ENCODE data around the gene CACNA2D3. TPM values are rescaled to one million over a fixed set of nuclear protein-coding genes. Genes with fewer than 3 reads are reported as not detected.
"Not testable (repeated sequence)": the region's sequence is repeated elsewhere in the genome, so short reads cannot be mapped to it uniquely, and the experiment has no call there.

The CACNA2D3 gene
- total RNA-seq, 1 experiment from 2014 or later, result 0.59 TPM

- H3K9me3 ChIP-seq (ENCODE audit: insufficient read depth, low read depth), result no peaks in the 10 kb centered on the region
- POLR2A ChIA-PET (ENCODE audit: unreplicated experiment), result no interaction called here
- no TSS peak for BruUV-seq (replicated peaks)
These were observed 511.2 kb downstream of the CACNA2D3 start for GRCh38 chr3:54633444-54634121.

DNA sequence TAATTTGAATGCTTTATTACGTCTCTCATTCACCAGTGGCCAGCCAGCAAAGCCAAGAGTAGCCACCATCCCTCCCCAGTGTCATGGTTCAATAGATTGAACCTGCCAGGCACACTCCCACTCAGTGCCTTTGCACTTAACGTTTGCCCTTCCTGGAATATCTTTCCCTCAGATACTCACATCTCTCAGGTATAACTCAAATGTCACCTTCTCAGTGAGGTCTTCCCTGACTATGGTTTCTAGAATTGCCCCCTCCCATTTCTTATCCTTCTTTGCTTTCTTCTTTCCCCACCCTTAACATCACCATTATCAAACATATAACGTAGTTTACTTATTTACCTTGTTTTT lies 511.7 kb downstream of the CACNA2D3 start:
- TF ChIP-seq, protein P1, sequence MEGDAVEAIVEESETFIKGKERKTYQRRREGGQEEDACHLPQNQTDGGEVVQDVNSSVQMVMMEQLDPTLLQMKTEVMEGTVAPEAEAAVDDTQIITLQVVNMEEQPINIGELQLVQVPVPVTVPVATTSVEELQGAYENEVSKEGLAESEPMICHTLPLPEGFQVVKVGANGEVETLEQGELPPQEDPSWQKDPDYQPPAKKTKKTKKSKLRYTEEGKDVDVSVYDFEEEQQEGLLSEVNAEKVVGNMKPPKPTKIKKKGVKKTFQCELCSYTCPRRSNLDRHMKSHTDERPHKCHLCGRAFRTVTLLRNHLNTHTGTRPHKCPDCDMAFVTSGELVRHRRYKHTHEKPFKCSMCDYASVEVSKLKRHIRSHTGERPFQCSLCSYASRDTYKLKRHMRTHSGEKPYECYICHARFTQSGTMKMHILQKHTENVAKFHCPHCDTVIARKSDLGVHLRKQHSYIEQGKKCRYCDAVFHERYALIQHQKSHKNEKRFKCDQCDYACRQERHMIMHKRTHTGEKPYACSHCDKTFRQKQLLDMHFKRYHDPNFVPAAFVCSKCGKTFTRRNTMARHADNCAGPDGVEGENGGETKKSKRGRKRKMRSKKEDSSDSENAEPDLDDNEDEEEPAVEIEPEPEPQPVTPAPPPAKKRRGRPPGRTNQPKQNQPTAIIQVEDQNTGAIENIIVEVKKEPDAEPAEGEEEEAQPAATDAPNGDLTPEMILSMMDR (conservative IDR thresholded peaks at IDR 0.05), result no peak
- TF ChIP-seq EZH2 (IDR thresholded peaks at IDR 0.05; ENCODE audit: low read depth), result no peak
- intact Hi-C loops (cut with micrococcal nuclease; ENCODE audit: unreplicated experiment), result no loop called here
- BruUV-seq (replicated peaks), result no TSS peak

More at GRCh38 chr3:54633444-54634121, 511.2 kb downstream of the CACNA2D3 start:
- no peak for TF ChIP-seq EZH2 (IDR thresholded peaks at IDR 0.05; ENCODE audit: low read depth)
- TF ChIP-seq, protein P1 (conservative IDR thresholded peaks at IDR 0.05), result no peak
- CTCF ChIA-PET, result no interaction called here
- Histone ChIP-seq H2AFZ (no peak overlapping the region), H3F3A (ENCODE audit: insufficient read depth, low read depth) (no peaks in the 10 kb centered on the region), H3K36me3 (ENCODE audit: low read depth) (no peaks in the 10 kb centered on the region), H4K20me1 (ENCODE audit: insufficient read depth) (no peaks in the 10 kb centered on the region), H3K4me1 (replicated peaks; ENCODE audit: insufficient read depth) (no peaks in the 10 kb centered on the region), H3K4me3 (no peak overlapping the region), H3K9me2 (ENCODE audit: insufficient read depth) (no peaks in the 10 kb centered on the region), H3K4me2 (no peak overlapping the region), H3K27ac (no peak overlapping the region), H3K79me2 (ENCODE audit: low read depth) (no peaks in the 10 kb centered on the region), H3K27me3 (ENCODE audit: insufficient read depth, low read depth) (peaks cover 44% of the 10 kb centered on the region)
- no peak for DNase-seq
- intact Hi-C loops (cut with micrococcal nuclease; ENCODE audit: unreplicated experiment), result no loop called here

GRCh38 chr3:54639790-54640372 lies 517.5 kb downstream of the CACNA2D3 start:
- H3K4me1 ChIP-seq (replicated peaks; ENCODE audit: insufficient read depth); DNase-seq; BruUV-seq (replicated peaks); H3F3A ChIP-seq (ENCODE audit: insufficient read depth, low read depth); H3K36me3 ChIP-seq (ENCODE audit: low read depth); CTCF ChIA-PET; POLR2A ChIA-PET (ENCODE audit: unreplicated experiment); intact Hi-C loops (cut with micrococcal nuclease; ENCODE audit: unreplicated experiment); H3K27ac ChIP-seq; H2AFZ ChIP-seq; H3K9me2 ChIP-seq (ENCODE audit: insufficient read depth); H3K79me2 ChIP-seq (ENCODE audit: low read depth); H3K4me3 ChIP-seq; H4K20me1 ChIP-seq (ENCODE audit: insufficient read depth); H3K4me2 ChIP-seq; H3K9me3 ChIP-seq (ENCODE audit: insufficient read depth, low read depth): not testable (repeated sequence)
- peaks cover 27% of the 10 kb centered on the region for H3K27me3 ChIP-seq (ENCODE audit: insufficient read depth, low read depth)

More for the DNA sequence above, 511.7 kb downstream of the CACNA2D3 start:
- POLR2A ChIA-PET (ENCODE audit: unreplicated experiment), result no interaction called here
- H3K9me2 ChIP-seq (ENCODE audit: insufficient read depth), result no peaks in the 10 kb centered on the region
- H3K4me3 ChIP-seq, result no peak overlapping the region
- DNase-seq, result no peak
- no peak overlapping the region for H3K4me2 ChIP-seq
- no peaks in the 10 kb centered on the region for H3K79me2 ChIP-seq (ENCODE audit: low read depth)
- H3F3A ChIP-seq (ENCODE audit: insufficient read depth, low read depth), result no peaks in the 10 kb centered on the region
- no peak overlapping the region for H3K27ac ChIP-seq
- no peaks in the 10 kb centered on the region for H3K4me1 ChIP-seq (replicated peaks; ENCODE audit: insufficient read depth)
- no peaks in the 10 kb centered on the region for H3K9me3 ChIP-seq (ENCODE audit: insufficient read depth, low read depth)
- no peak overlapping the region for H2AFZ ChIP-seq
- peaks cover 48% of the 10 kb centered on the region for H3K27me3 ChIP-seq (ENCODE audit: insufficient read depth, low read depth)
- no peaks in the 10 kb centered on the region for H3K36me3 ChIP-seq (ENCODE audit: low read depth)
- H4K20me1 ChIP-seq (ENCODE audit: insufficient read depth), result no peaks in the 10 kb centered on the region
- CTCF ChIA-PET, result no interaction called here

All from PC-9 (cell line).